HG02938 (cell line): ENCODE results near the gene ACSL6.

Experiments used
- ATAC-seq: cut with Tn5 transposase; IDR thresholded peaks from one replicate; pipeline ENCODE4 v1.9.1; 2021; ENCODE audit warnings: mild to moderate bottlenecking, moderate library complexity; ENCODE audit not compliant: unreplicated experiment

Gene ACSL6

GRCh38 chr5:131984956-131985665 lies 26.3 kb downstream of the ACSL6 start:
- no peak for ATAC-seq

GRCh38 chr5:131983244-131983771 lies 28.1 kb downstream of the ACSL6 start:
- no peak for ATAC-seq

DNA sequence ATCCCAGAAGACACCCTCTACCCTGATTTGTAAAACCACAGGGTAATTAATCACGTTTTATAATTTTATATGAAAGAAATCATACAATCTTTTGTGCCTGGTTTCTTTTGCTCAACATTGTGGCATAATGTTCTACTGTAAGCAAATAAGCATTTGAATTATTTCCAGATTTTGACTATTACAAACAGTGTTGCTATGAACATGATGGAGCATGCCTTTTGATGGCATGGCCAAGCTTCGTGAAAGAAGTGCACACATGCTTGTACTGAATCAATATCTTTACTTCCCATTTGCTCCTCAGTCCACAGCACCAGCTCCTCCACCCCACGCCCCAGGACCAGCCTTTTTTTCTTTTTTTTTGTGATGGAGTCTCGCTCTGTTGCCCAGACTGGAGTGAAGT lies 29.9 kb downstream of the ACSL6 start:
- no peak for ATAC-seq

DNA sequence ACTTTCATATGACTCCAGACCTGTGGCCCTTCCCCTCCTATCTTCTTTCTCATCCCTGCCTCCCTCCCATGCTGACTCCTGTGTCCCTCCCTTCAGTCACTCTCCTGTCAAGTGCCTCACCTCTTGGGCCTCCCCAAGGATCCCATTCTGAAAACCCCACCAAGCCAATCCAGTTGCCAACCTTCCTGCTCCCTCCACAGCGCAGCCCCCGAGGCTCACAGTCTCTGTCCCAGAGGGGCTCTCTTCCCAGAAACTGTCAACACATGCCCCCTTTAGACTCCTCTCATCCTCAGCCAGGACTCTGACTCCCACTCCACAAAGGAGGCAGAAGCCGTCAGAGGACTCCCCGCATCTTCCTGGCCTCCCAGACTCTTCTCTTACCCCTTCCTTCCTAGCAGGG lies 30.8 kb downstream of the ACSL6 start:
- no peak for ATAC-seq

- ATAC-seq: no peak
Observed at GRCh38 chr5:131979816-131980215, 31.6 kb downstream of the ACSL6 start.

- ATAC-seq: no peak
Observed at GRCh38 chr5:131977212-131977604, 34.2 kb downstream of the ACSL6 start.

DNA sequence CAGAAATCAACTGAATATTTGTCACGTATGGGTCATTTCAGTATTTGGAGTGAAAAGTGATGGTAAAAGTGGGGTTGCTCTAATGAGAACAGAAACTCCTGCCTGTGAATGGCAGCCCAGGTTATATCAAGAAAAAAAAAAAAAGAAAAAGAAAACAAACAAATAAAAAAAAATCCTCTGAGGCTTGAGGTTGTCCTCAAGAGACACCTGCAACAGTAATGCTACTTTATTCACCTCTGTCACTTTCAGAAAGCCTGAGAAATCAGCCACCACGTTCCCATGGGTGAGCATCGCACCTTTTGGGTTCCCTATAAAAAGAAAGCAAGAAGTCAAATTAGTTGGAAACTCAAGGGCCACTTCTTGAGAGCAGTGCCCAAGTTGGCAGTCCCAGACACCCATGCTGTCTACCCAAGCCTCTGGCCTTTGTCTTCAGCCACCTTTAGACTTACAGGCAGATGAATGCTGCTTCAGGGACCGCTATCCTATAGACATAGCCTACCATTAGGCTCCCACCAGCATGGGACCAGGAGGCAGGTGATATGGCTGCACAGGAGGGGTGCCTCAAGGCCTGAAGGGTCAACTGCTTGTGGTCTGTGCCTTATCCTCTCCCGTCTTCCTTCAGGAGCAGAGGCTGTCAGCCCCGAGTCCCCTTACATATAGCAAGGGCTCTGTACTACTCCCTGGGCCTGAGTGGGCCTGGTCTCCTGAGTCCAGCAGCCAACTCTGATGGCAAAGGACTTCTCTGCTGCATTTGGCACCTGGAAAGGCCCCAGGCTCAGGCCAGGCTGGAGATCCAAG lies 34.8 kb downstream of the ACSL6 start:
- no peak for ATAC-seq

GRCh38 chr5:131974956-131975726 lies 36.3 kb downstream of the ACSL6 start:
- no peak for ATAC-seq

GRCh38 chr5:131974622-131974955 lies 36.9 kb downstream of the ACSL6 start:
- ATAC-seq: no peak

DNA sequence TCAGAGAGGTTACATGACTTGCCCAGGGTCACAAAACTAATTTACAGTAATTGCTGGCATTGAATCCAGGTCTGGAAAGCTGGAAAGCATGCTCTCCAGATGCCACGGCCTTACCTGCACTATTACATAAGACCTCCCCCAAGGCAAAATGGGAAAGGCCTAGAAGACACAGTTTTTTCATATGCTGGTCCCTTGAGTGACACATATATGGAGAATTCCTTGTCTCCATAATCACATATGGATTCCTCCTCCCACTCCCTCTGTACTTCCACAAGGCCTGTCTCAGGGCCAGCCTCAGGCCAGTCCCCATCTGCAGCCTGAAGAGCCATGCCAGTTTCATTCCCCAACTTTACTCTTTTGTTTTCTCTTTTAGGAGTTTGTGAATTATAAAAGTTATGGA lies 37.4 kb downstream of the ACSL6 start:
- no peak for ATAC-seq

DNA sequence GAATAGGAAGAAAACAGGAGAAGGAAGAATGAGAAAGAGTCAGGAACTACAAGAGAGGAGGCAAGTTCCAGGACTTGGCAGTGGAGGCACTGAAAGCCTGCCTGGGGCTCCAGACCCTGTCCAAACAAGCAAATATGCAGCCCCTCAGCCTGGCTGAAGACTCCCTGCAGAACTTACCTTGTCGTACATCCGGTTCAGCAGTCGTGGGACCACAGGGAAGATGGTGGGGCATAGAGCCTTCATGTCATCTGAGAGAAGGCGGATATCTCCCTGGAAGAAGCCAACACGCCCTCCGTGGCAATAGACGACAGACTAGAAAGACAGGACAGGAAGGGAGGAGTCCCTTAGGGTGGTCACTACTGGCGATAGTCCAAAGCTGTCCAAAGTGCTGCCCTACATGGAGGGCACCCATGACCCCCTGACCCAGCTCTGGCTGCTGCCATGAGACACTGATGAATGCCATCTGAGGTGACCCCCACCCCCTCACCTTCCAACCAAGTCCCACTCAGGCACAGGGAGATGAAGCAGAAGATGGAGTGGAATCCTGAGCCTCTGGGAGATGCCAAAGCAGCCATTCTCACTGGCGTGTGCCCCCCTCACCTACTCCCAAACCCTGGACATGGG lies 38.3 kb downstream of the ACSL6 start:
- ATAC-seq: no peak

- ATAC-seq: no peak
Observed at GRCh38 chr5:131968396-131968954, 43.0 kb downstream of the ACSL6 start.

DNA sequence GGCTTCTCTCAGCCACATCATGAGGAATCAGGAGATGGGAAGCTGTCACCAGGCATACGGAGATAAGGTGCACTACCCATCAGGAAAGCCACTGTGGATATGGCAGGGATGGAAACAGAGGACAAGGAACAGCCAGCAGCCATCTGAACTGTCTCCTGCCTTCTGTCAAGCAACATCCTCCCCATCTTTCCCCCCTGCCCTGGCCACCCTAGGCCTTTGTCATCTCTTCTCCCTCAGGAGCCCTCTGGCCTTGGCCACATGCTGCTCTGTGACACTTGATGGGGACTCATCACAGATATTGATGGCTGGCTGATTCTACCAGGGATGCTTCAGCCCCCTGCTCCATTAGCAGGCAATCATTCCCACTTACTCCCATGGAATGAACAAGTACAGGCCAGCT lies 44.9 kb downstream of the ACSL6 start:
- no peak for ATAC-seq

DNA sequence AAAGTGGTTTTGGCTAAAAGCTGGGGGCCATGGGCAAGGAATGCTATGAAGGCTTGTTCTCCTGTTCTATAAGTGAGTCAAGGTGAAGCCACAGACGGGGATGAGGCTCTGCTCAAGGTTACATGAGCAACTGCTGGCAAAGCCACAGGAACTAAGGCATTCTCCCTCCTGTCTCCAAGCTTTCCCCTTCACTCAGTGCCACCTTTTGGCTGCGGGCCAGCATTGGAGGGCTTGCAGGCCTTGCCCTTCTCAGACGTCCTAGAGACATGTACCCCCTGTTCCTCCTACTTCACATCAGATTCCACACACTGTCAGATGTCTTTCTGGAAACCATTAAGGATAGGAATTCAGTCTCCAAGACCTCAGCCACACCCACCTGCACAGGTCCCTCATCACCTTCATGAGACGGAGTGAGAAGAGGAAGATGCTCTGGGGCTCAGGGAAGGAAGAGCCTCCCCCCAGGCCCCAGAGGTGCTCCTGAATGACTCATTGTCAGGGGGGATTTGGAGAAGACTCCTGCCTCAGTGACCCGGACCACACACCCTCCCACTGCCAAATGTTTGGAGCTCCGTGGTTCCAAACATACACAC lies 45.5 kb downstream of the ACSL6 start:
- no peak for ATAC-seq

DNA sequence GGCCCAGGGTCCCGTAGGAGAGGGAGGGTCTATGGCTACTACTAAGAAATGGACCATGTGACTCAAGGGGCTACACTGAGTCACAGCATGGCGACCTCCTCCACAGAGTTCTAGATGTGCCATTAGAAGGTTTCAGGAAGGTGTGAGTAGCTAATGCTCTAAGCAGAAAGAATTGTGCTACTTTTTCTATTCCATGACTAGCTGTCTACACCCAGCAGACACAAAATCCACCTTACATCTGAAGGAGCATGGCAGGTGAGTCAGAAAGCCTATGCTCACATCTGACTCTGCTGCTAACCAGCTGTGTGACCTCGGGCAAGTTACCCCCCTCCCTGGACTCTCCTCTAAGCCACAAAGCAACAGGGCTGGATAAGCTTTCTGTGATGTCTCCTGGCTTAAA lies 51.6 kb downstream of the ACSL6 start:
- no peak for ATAC-seq

GRCh38 chr5:131959136-131959535 lies 52.3 kb downstream of the ACSL6 start:
- ATAC-seq: no peak

DNA sequence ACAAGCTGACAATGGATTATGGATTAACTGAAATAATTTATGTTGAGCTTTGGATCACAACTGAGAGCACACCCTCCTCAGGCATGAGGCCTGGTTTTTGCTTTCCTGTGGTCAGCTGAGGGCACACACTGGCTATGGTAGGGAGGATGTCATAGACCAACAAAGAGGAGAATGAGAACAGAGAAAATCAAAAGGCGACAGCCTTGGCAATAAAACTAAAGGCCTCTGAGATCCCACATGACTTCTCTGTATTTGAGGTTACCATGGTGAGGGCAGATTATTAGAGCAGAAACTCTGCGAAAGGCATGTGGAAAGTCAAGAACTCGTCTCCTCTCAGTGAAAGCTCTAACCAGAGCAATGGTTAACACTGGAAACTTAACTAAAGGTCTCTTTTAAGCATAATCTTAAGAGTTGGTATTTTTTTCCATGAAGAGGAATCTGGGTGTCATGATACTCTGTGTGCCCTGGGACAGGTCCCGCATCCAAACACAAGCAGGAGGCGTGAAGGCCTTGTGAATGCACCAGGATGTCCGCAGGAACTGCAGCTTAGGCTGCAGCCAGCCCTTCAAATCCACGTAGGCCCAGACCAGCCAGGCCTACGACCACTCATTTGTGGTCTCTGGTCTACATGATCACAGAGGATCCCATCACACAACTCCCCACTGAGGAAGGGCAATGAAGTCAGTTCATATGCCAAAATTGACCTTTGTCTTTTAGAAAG lies 53.6 kb downstream of the ACSL6 start:
- ATAC-seq: no peak

GRCh38 chr5:131953969-131954368 lies 57.5 kb downstream of the ACSL6 start:
- ATAC-seq: no peak

DNA sequence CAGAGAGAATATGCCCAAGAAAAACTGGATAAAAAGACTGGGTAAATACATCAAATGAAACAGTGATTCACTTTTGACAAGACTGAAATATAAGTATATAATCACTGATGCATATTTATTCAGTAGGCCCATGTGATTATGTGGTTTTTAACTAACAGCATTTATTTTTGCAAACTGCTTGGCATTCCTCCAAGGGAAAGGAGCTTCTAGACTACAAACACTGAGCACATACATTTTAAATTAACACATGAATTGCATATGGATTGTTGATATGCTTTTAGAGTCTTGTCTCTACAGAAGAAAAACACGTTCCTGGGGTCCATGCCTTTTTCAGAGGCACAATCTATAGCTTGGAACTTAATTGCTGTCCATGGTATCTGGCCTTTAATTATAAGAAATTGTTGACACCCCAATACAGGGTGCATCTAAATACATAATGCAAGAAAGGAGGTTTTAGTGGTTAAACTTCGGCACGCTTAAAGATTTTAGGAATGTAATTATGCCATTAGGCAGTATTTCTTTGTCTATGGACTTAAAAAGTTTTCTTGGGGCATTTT lies 59.1 kb downstream of the ACSL6 start:
- no peak for ATAC-seq

- ATAC-seq: no peak
Observed at GRCh38 chr5:131950706-131951105, 60.8 kb downstream of the ACSL6 start.
